Measurements from ENCODE around the gene RNF212. TPM values are rescaled to one million over a fixed set of nuclear protein-coding genes. Genes with fewer than 3 reads are reported as not detected.

RNF212 gene
- total and polyA plus RNA-seq, 9 donors: 2.3 to 6.0 (median 4.2) TPM

DNA sequence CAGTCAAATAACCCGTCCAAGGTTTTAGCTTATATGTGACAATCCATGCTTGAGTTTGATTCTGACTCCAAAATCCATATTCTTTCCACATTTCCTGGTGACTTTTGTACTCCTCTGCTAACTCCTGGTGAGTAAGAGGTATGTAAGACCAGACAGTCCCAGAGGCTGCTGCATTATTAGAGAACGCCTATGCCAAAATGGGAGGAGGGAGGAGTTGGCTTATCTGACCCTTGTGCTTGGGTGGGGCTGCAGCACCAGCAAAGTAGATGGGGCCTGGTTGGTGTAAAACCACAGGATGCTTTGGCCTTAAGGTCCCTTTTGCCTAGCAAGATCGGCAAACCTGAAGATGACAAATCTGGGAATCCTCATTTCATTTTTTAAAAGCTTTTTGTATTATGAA lies 9.1 kb upstream of the RNF212 start:
- Histone ChIP-seq H3K36me3 (ENCODE audit: control insufficient read depth, insufficient read depth, low read length) (no peaks in the 10 kb centered on the region), H3K9me3 (replicated peaks; ENCODE audit: control insufficient read depth, low read depth, low read length) (no peaks in the 10 kb centered on the region), H3K4me1 (ENCODE audit: control insufficient read depth, insufficient read depth, low read length) (no peaks in the 10 kb centered on the region), H3K4me3 (ENCODE audit: low read length) (no peak overlapping the region), H3K27ac (ENCODE audit: low read length) (no peak overlapping the region), H3K27me3 (ENCODE audit: control insufficient read depth, insufficient read depth, low read length) (no peaks in the 10 kb centered on the region)
- no CpG with 5 or more reads among the region's 3 CpGs for WGBS (ENCODE audit: insufficient coverage)
- DNase-seq: no peak

DNA sequence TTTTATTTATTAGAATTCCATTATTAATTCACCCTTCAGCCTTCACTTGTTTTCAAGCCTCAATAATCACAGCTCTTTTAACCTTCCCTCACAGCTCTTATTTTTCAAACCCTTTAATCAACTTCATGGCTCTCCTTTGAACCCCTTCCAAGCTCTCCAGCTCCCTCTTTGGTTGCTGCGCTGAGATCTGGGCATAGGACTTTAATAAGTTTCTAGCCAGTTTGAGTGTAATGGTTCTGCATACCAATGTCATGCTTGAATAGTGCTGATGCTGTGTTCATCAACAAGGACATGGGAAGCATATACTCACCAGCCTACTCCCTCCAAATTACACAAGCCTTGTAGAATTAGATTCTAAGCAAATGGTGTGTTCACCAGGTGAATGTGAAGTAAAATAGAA lies 3.5 kb upstream of the RNF212 start:
- WGBS (ENCODE audit: insufficient coverage): no CpG with 5 or more reads among the region's 1 CpG

DNA sequence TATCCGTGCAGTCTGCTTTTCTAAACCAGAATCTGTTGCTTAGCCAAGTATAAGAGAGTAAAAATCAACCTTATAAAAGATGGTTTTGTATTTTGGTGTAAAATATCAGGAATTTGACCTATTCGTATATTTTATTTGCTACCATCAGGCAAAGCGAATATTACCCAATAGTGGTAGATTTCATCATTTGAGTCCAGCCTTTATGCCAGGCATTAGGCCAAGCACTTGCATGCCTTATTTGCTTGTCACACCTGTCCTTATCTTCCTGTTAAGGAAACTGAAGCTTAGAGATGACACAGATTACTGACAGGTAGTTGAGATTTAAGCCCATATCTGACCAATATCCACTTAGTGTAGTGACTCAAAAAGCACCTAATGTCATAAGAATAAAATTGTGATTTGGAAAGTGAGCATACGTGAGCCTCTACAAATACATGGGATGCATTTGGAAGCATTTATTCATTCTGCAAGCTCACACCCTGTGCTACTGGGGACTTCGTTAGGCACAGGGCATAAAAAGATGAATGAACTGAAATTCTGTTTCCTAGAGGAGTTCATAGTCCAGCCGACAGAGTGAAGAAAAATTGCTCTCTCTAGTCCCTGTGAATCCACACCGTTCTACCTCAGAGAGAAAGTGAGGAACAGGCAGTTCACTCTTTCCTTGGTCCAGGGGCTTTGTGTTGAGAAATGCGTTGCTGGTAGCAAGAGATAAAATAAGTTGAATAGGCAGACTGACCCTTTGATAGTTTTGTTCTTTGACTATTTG lies 2.3 kb upstream of the RNF212 start:
- Histone ChIP-seq H3K27ac (ENCODE audit: low read length) (no peak overlapping the region), H3K27me3 (ENCODE audit: control insufficient read depth, insufficient read depth, low read length) (peaks cover 10% of the 10 kb centered on the region), H3K9me3 (replicated peaks; ENCODE audit: control insufficient read depth, low read depth, low read length) (no peaks in the 10 kb centered on the region), H3K36me3 (ENCODE audit: control insufficient read depth, insufficient read depth, low read length) (no peaks in the 10 kb centered on the region), H3K4me3 (ENCODE audit: low read length) (no peak overlapping the region), H3K4me1 (ENCODE audit: control insufficient read depth, insufficient read depth, low read length) (peaks cover 2% of the 10 kb centered on the region)
- DNase-seq: no peak
- WGBS (ENCODE audit: insufficient coverage): 100% methylated on average over 1 of the region's 8 CpGs

More for the DNA sequence above, 3.5 kb upstream of the RNF212 start:
- Histone ChIP-seq H3K4me1 (ENCODE audit: control insufficient read depth, insufficient read depth, low read length) (peaks cover 2% of the 10 kb centered on the region), H3K27ac (ENCODE audit: low read length) (no peak overlapping the region), H3K27me3 (ENCODE audit: control insufficient read depth, insufficient read depth, low read length) (peaks cover 7% of the 10 kb centered on the region), H3K4me3 (ENCODE audit: low read length) (no peak overlapping the region), H3K36me3 (ENCODE audit: control insufficient read depth, insufficient read depth, low read length) (no peaks in the 10 kb centered on the region), H3K9me3 (replicated peaks; ENCODE audit: control insufficient read depth, low read depth, low read length) (no peaks in the 10 kb centered on the region)
- DNase-seq: no peak

DNA sequence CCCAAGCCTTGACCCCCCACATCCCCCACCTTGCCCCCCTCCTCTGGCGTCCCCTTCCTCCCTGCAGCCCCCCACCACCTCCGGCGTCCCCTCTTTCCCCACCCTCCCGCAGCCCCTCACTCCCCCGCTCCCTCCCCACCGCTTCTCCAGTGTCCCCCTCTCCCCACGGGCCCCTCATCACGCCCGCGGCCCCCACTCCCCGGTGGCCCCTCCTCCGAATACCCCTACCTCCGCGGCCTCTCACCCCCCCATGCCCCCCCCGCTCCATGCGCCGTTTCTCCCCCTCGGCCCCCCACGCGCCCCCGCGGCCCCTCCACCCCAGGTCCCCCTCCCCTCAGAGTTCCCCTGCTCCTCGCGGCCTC lies 562 bp downstream of the RNF212 start:
- H3K4me1 ChIP-seq (ENCODE audit: control insufficient read depth, insufficient read depth, low read length): peaks cover 2% of the 10 kb centered on the region
- peaks cover 17% of the 10 kb centered on the region for H3K27me3 ChIP-seq (ENCODE audit: control insufficient read depth, insufficient read depth, low read length)
- WGBS (ENCODE audit: insufficient coverage): no CpG with 5 or more reads among the region's 24 CpGs
- H3K27ac ChIP-seq (ENCODE audit: low read length): no peak overlapping the region
- H3K4me3 ChIP-seq (ENCODE audit: low read length): no peak overlapping the region
- H3K9me3 ChIP-seq (replicated peaks; ENCODE audit: control insufficient read depth, low read depth, low read length): no peaks in the 10 kb centered on the region
- no peaks in the 10 kb centered on the region for H3K36me3 ChIP-seq (ENCODE audit: control insufficient read depth, insufficient read depth, low read length)
- no peak for DNase-seq

DNA sequence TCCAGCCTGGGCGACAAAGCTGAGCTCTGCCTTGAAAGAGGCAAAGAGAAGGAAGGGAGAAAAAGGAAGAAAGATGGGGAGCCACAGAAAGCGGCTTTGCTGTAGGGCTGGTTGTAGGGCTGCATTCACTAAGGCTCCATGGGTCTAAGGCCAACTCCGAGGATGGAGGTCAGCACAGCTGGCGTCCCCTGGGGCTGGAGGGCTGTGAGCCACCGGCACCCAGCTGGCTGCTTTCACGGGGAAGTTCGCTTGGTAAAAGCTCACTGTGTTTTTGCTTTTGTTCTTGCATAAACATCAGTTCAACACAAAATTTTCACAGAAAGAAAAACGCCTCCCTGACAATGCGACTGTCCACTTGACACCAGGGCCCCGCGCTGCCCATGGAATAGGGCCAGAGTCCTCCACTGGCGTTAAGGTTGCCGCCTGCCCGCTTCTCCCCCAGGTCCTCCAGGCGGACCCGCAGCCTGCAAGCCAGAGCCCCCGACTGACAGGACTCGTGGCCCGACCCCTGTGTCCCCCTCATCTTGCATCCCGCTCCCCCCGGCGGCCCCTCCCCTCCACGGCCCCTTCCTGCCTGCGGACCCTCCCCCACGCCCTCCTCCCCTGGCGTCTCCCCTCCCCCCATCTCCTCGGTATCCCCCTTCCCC lies 1.1 kb downstream of the RNF212 start:
- Histone ChIP-seq H3K4me3 (ENCODE audit: low read length) (no peak overlapping the region), H3K27me3 (ENCODE audit: control insufficient read depth, insufficient read depth, low read length) (peaks cover 17% of the 10 kb centered on the region), H3K27ac (ENCODE audit: low read length) (no peak overlapping the region), H3K9me3 (replicated peaks; ENCODE audit: control insufficient read depth, low read depth, low read length) (no peaks in the 10 kb centered on the region), H3K36me3 (ENCODE audit: control insufficient read depth, insufficient read depth, low read length) (no peaks in the 10 kb centered on the region), H3K4me1 (ENCODE audit: control insufficient read depth, insufficient read depth, low read length) (peaks cover 2% of the 10 kb centered on the region)
- 74% methylated on average over 16 of the region's 27 CpGs for WGBS (ENCODE audit: insufficient coverage)
- no peak for DNase-seq

DNA sequence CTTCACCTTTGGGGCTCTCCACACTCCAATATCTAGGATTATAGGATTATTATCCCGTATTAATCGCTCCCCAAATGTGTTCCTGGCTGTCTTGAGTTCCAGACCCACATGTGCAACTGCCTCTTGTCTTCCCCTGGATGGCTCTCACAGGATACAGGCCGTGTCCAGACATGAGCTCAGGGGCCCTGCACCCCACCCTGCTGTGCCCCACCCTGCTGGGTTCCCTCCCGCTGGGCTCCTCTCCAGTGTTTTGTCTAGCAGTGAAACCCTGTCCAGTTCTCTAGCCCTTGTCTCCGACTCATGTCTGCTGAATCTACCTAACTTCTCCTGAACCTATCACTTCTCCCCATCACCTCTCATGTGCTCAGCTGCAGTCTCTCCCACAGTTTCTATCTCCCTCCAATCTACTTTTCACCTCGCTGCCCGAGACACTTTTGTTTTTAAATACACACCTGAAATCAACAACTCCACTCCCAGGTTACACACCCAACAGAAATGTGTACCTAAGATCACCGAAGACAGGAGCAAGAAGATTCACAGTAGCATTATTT lies 2.0 kb downstream of the RNF212 start:
- WGBS (ENCODE audit: insufficient coverage): 59% methylated on average over 5 of the region's 8 CpGs
- no peak for DNase-seq

DNA sequence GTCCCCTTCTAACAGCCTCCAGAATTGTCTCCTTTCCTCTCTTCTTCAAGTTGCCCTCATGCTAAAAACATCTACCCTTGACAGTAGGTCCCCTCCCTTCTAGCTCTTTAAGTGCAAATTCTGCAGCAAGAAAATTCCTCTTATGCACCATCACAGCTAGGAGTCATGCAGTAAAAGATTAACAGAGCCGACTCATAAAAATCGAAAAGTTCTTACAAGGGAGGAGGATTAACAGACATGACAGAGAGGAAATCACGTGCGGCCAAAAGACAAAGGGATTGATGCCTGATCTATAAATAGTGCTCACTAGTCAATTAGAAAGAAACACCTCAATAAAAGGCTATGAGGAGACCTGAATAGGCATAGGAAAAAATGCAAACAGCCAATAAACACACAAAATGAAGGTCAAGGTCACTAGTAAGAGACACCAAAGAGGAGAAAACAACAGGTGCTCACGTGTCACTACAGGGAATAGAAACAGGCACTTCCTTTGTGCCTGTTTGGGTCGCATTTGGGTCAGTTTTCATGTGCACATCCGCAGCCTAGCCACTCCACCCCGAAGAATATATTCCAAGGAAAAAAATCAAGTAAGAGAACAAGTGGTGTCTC lies 3.4 kb downstream of the RNF212 start:
- Histone ChIP-seq H3K4me3 (ENCODE audit: low read length) (no peak overlapping the region), H3K36me3 (ENCODE audit: control insufficient read depth, insufficient read depth, low read length) (no peaks in the 10 kb centered on the region), H3K27ac (ENCODE audit: low read length) (no peak overlapping the region), H3K9me3 (replicated peaks; ENCODE audit: control insufficient read depth, low read depth, low read length) (no peaks in the 10 kb centered on the region), H3K27me3 (ENCODE audit: control insufficient read depth, insufficient read depth, low read length) (peaks cover 17% of the 10 kb centered on the region), H3K4me1 (ENCODE audit: control insufficient read depth, insufficient read depth, low read length) (peaks cover 2% of the 10 kb centered on the region)
- no peak for DNase-seq
- no CpG with 5 or more reads among the region's 8 CpGs for WGBS (ENCODE audit: insufficient coverage)

More for the DNA sequence above, 2.0 kb downstream of the RNF212 start:
- Histone ChIP-seq H3K27me3 (ENCODE audit: control insufficient read depth, insufficient read depth, low read length) (peaks cover 17% of the 10 kb centered on the region), H3K27ac (ENCODE audit: low read length) (no peak overlapping the region), H3K4me1 (ENCODE audit: control insufficient read depth, insufficient read depth, low read length) (peaks cover 2% of the 10 kb centered on the region), H3K4me3 (ENCODE audit: low read length) (no peak overlapping the region), H3K9me3 (replicated peaks; ENCODE audit: control insufficient read depth, low read depth, low read length) (no peaks in the 10 kb centered on the region), H3K36me3 (ENCODE audit: control insufficient read depth, insufficient read depth, low read length) (no peaks in the 10 kb centered on the region)

DNA sequence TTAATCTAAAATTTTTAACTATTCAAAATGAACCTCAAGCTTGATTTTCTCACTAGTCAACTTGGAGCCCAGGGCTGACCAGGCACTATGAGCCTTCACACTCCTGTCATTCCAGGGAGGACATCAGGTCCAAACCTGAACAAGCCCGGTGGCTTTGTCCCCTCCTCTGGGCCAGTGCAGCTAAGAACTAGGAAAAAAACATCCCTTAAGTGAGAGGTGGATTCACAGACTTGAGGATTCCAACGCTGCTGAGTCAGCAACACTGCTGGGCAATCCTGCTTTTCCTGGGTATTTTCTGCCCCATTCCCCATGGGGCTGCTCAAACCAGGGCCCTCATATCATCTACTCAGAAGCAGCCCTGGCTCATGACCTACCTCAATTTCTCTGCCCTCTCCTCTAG lies 4.0 kb downstream of the RNF212 start:
- peaks cover 13% of the 10 kb centered on the region for H3K27me3 ChIP-seq (ENCODE audit: control insufficient read depth, insufficient read depth, low read length)
- DNase-seq: no peak
- no peaks in the 10 kb centered on the region for H3K9me3 ChIP-seq (replicated peaks; ENCODE audit: control insufficient read depth, low read depth, low read length)
- H3K4me3 ChIP-seq (ENCODE audit: low read length): no peak overlapping the region
- no peak overlapping the region for H3K27ac ChIP-seq (ENCODE audit: low read length)
- no peaks in the 10 kb centered on the region for H3K36me3 ChIP-seq (ENCODE audit: control insufficient read depth, insufficient read depth, low read length)
- 88% methylated on average over 1 of the region's 2 CpGs for WGBS (ENCODE audit: insufficient coverage)
- peaks cover 2% of the 10 kb centered on the region for H3K4me1 ChIP-seq (ENCODE audit: control insufficient read depth, insufficient read depth, low read length)

DNA sequence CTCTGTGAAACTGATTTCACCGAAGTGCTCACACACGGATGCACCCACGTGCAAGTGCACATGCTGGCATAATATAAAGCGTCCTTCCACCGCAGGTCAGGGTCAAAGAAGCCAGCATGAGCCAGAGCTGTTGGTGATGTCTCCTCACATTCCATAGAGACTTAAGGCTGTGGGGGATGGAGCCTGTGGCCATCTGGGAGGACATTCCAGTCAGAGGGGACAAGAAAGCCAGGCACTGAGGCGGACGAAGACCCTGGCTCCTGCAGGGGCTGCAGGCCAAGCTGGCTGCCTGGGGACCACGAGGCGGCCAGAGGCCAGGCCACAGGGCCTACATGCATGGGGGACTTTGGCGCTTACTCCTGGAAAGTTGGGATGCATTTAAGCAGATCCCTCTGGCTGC lies 7.7 kb downstream of the RNF212 start:
- Histone ChIP-seq H3K27me3 (ENCODE audit: control insufficient read depth, insufficient read depth, low read length) (peaks cover 7% of the 10 kb centered on the region), H3K4me3 (ENCODE audit: low read length) (no peak overlapping the region), H3K4me1 (ENCODE audit: control insufficient read depth, insufficient read depth, low read length) (no peaks in the 10 kb centered on the region), H3K36me3 (ENCODE audit: control insufficient read depth, insufficient read depth, low read length) (no peaks in the 10 kb centered on the region), H3K9me3 (replicated peaks; ENCODE audit: control insufficient read depth, low read depth, low read length) (no peaks in the 10 kb centered on the region), H3K27ac (ENCODE audit: low read length) (no peak overlapping the region)
- WGBS (ENCODE audit: insufficient coverage): 61% methylated on average over 9 of the region's 10 CpGs
- DNase-seq: no peak

DNA sequence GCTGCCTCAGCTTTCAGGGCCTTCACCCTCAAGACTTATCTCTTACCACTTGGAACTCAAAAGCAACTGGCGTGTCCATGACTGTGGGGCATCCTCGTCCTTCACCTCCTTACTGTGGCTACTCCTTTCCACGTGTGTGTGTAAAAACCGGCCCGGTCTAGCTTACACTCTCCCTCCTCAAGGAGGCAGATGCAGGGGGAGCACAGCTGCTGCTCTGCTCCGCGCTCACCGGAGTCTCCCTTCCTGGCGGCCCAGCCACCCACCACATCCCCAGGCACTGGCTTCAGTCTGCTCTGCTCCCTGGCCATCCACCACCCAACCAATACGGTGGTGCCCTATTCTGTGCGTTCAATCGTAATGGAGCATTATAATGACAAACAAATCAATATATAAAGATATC lies 8.3 kb downstream of the RNF212 start:
- no peak for DNase-seq
- H3K4me1 ChIP-seq (ENCODE audit: control insufficient read depth, insufficient read depth, low read length): no peaks in the 10 kb centered on the region
- 79% methylated on average over 4 of the region's 12 CpGs for WGBS (ENCODE audit: insufficient coverage)

More for the DNA sequence above, 8.3 kb downstream of the RNF212 start:
- Histone ChIP-seq H3K27me3 (ENCODE audit: control insufficient read depth, insufficient read depth, low read length) (peaks cover 5% of the 10 kb centered on the region), H3K27ac (ENCODE audit: low read length) (no peak overlapping the region), H3K36me3 (ENCODE audit: control insufficient read depth, insufficient read depth, low read length) (no peaks in the 10 kb centered on the region), H3K4me3 (ENCODE audit: low read length) (no peak overlapping the region), H3K9me3 (replicated peaks; ENCODE audit: control insufficient read depth, low read depth, low read length) (no peaks in the 10 kb centered on the region)
